GM23248 (cell line): Measurements from ENCODE around the gene PLCB2. TPM values are rescaled to one million over a fixed set of nuclear protein-coding genes. Genes with fewer than 3 reads are reported as not detected.

Experiments
- DNase-seq: peaks from one replicate; pipeline ENCODE4 v3.0.0-alpha.2; 2015
- H2AFZ ChIP-seq: fragments of 200-600 bp; sonication (generic); 2 replicates; pipeline ENCODE4 v1.6.1; 2016; ENCODE audit warnings: antibody characterized with exemption
- H3F3A ChIP-seq: fragments of 200-600 bp; sonication (generic); 2 replicates; pipeline ENCODE4 v1.6.1; 2016; ENCODE audit warnings: mild to moderate bottlenecking, antibody characterized with exemption, mixed run types; ENCODE audit not compliant: insufficient read depth
- H3K27ac ChIP-seq: fragments of 200-600 bp; sonication (generic); 2 replicates; pipeline ENCODE4 v1.5.1; 2016; ENCODE audit warnings: mild to moderate bottlenecking
- H3K27me3 ChIP-seq: fragments of 200-600 bp; sonication (generic); replicated peaks from 2 replicates; pipeline ENCODE4 v1.6.1; 2016; ENCODE audit warnings: mild to moderate bottlenecking; ENCODE audit not compliant: insufficient read depth
- H3K36me3 ChIP-seq: fragments of 200-600 bp; sonication (generic); 2 replicates; pipeline ENCODE4 v1.6.1; 2016; ENCODE audit warnings: low read depth, mild to moderate bottlenecking
- H3K4me1 ChIP-seq: fragments of 200-600 bp; sonication (generic); 2 replicates; pipeline ENCODE4 v1.6.1; 2016; ENCODE audit warnings: mild to moderate bottlenecking; ENCODE audit not compliant: insufficient read depth
- H3K4me2 ChIP-seq: fragments of 200-600 bp; sonication (generic); one replicate; pipeline ENCODE4 v1.6.1; 2016; ENCODE audit warnings: mild to moderate bottlenecking; ENCODE audit not compliant: unreplicated experiment
- H3K4me3 ChIP-seq: fragments of 200-600 bp; sonication (generic); 2 replicates; pipeline ENCODE4 v1.5.1; 2016; ENCODE audit warnings: mild to moderate bottlenecking
- H3K79me2 ChIP-seq: fragments of 200-600 bp; sonication (generic); 2 replicates; pipeline ENCODE4 v1.6.1; 2016; ENCODE audit warnings: mild to moderate bottlenecking; ENCODE audit not compliant: insufficient read depth
- H3K9ac ChIP-seq: fragments of 200-600 bp; sonication (generic); 2 replicates; pipeline ENCODE4 v1.6.1; 2016; ENCODE audit warnings: mild to moderate bottlenecking
- H3K9me2 ChIP-seq: fragments of 200-600 bp; sonication (generic); 2 replicates; pipeline ENCODE4 v1.6.1; 2016; ENCODE audit warnings: mixed run types, mild to moderate bottlenecking, moderate library complexity; ENCODE audit not compliant: insufficient read depth
- H3K9me3 ChIP-seq: fragments of 200-600 bp; sonication (generic); one replicate; pipeline ENCODE4 v1.6.1; 2017; ENCODE audit warnings: low read depth
- H4K20me1 ChIP-seq: fragments of 200-600 bp; sonication (generic); 2 replicates; pipeline ENCODE4 v1.6.0; 2016; ENCODE audit not compliant: insufficient read depth
- EZH2 ChIP-seq: fragments of 200-600 bp; sonication (generic); IDR thresholded peaks from 2 replicates; pipeline ENCODE4 v1.6.1; 2018; ENCODE audit warnings: antibody characterized with exemption, mild to moderate bottlenecking; ENCODE audit not compliant: insufficient read depth, poor library complexity, severe bottlenecking
- EZH2phosphoT487 ChIP-seq: fragments of 200-600 bp; sonication (generic); IDR thresholded peaks from 2 replicates; pipeline ENCODE4 v1.6.1; 2018; ENCODE audit warnings: antibody characterized with exemption, moderate library complexity, mild to moderate bottlenecking, low read depth; ENCODE audit not compliant: insufficient read depth
- WGBS, 2 experiments: methylation state at CpG; one replicate each; pipeline ENCODE4 v1.1.6; 2015 to 2017; ENCODE audit warnings: low lambda C conversion rate in 2 of 2, low coverage in 1 of 2; ENCODE audit errors: missing lambda C conversion rate in 2 of 2; 5-methylcytosine and 5-hydroxymethylcytosine counted together
- in situ Hi-C: fragments of 300-500 bp; cut with MboI; formaldehyde crosslinking; loops from 2 replicates; pipeline ENCODE4 v1.15.0; 2020
- polyA plus RNA-seq: library from polyadenylated mRNA; unstranded; fragments of >200 nt; fragmentation: Nextera tagmentation; extraction: Ambion mirVana; gene quantifications from 2 replicates; pipeline ENCODE4 v1.2.1, GENCODE V29; 2016
- total RNA-seq: library from RNA; depleted of rRNA; stranded (reverse); fragments of >200 nt; shearing (Covaris generic); gene quantifications from 2 replicates; pipeline ENCODE4 v1.2.3, GENCODE V29; 2014

The PLCB2 gene
- total and polyA plus RNA-seq, 2 experiments from 2014 or later: 0.54 to 1.1 TPM

- Histone ChIP-seq H3F3A (peaks cover 14% of the 10 kb centered on the region; the same call in 1 of the 2 replicates), H4K20me1 (no peaks in the 10 kb centered on the region), H3K4me1 (peaks cover 17% of the 10 kb centered on the region), H3K27ac (no peak overlapping the region), H3K9ac (no peak overlapping the region), H2AFZ (peak overlapping the region; percentile 72), H3K27me3 (peaks cover 33% of the 10 kb centered on the region), H3K9me3 (no peaks in the 10 kb centered on the region), H3K36me3 (no peaks in the 10 kb centered on the region), H3K4me2 (peak overlapping the region; percentile 43), H3K4me3 (peak overlapping the region; percentile 58), H3K9me2 (no peaks in the 10 kb centered on the region), H3K79me2 (no peaks in the 10 kb centered on the region)
- DNase-seq: peak; percentile 48
- in situ Hi-C loops: no loop called here
- TF ChIP-seq EZH2 (peak; percentile 89), EZH2phosphoT487 (no peak; the same call in 1 of the 2 replicates)
- 2% methylated on average over 53 to 67 of the region's 92 CpGs for whole genome bisulfite sequencing, 2 experiments
Observed at GRCh38 chr15:40282147-40282868, 25.4 kb downstream of the PLCB2 start.

GRCh38 chr15:40281801-40282146 is 26.0 kb downstream of the PLCB2 start:
- Histone ChIP-seq H3K27me3 (peaks cover 33% of the 10 kb centered on the region), H3K36me3 (no peaks in the 10 kb centered on the region), H3K4me1 (peaks cover 17% of the 10 kb centered on the region), H3K9me2 (no peaks in the 10 kb centered on the region), H3K79me2 (no peaks in the 10 kb centered on the region), H3K4me3 (peak overlapping the region; percentile 58), H3F3A (peaks cover 14% of the 10 kb centered on the region; the same call in 1 of the 2 replicates), H3K4me2 (peak overlapping the region; percentile 43), H3K27ac (no peak overlapping the region), H2AFZ (no peak overlapping the region), H3K9me3 (no peaks in the 10 kb centered on the region), H4K20me1 (no peaks in the 10 kb centered on the region), H3K9ac (no peak overlapping the region)
- no peak for TF ChIP-seq EZH2
- TF ChIP-seq EZH2phosphoT487: no peak
- WGBS, 2 experiments: 5 to 9% methylated on average over 23 to 50 of the region's 51 CpGs
- in situ Hi-C loops: no loop called here
- peak; percentile 21 for DNase-seq

GRCh38 chr15:40281057-40281800 is 26.5 kb downstream of the PLCB2 start:
- H3K4me2 ChIP-seq: no peak overlapping the region
- TF ChIP-seq EZH2phosphoT487: no peak
- no peak for TF ChIP-seq EZH2
- DNase-seq: no peak
- H3K79me2 ChIP-seq: no peaks in the 10 kb centered on the region
- H4K20me1 ChIP-seq: no peaks in the 10 kb centered on the region
- H3K9me3 ChIP-seq: no peaks in the 10 kb centered on the region
- peaks cover 33% of the 10 kb centered on the region for H3K27me3 ChIP-seq
- H2AFZ ChIP-seq: no peak overlapping the region
- in situ Hi-C loops: no loop called here
- no peak overlapping the region for H3K27ac ChIP-seq
- H3K9me2 ChIP-seq: no peaks in the 10 kb centered on the region
- WGBS, 2 experiments: 82 to 85% methylated on average over 34 to 43 of the region's 43 CpGs
- peaks cover 14% of the 10 kb centered on the region; the same call in 1 of the 2 replicates for H3F3A ChIP-seq
- no peak overlapping the region; the same call in 1 of the 2 replicates for H3K4me3 ChIP-seq
- no peak overlapping the region for H3K9ac ChIP-seq
- peaks cover 15% of the 10 kb centered on the region for H3K4me1 ChIP-seq
- no peaks in the 10 kb centered on the region for H3K36me3 ChIP-seq

GRCh38 chr15:40280260-40281056 is 27.3 kb downstream of the PLCB2 start:
- no peak for TF ChIP-seq EZH2
- no peak for TF ChIP-seq EZH2phosphoT487
- in situ Hi-C loops: no loop called here

More at GRCh38 chr15:40280260-40281056, 27.3 kb downstream of the PLCB2 start:
- H3K4me1 ChIP-seq: peaks cover 7% of the 10 kb centered on the region
- no peaks in the 10 kb centered on the region for H3K79me2 ChIP-seq
- H3K27me3 ChIP-seq: peaks cover 33% of the 10 kb centered on the region
- H3K9ac ChIP-seq: no peak overlapping the region
- WGBS, 2 experiments: 56 to 61% methylated on average over 30 of the region's 30 CpGs
- DNase-seq: no peak
- no peak overlapping the region for H3K4me2 ChIP-seq
- no peak overlapping the region for H3K4me3 ChIP-seq
- H2AFZ ChIP-seq: no peak overlapping the region
- H3K9me2 ChIP-seq: no peaks in the 10 kb centered on the region
- H3K27ac ChIP-seq: no peak overlapping the region
- H4K20me1 ChIP-seq: no peaks in the 10 kb centered on the region
- H3K9me3 ChIP-seq: no peaks in the 10 kb centered on the region
- H3F3A ChIP-seq: peaks cover 10% of the 10 kb centered on the region; the same call in 1 of the 2 replicates
- no peaks in the 10 kb centered on the region for H3K36me3 ChIP-seq
